ENCODE data around the gene EPC1. TPM values are rescaled to one million over a fixed set of nuclear protein-coding genes. Genes with fewer than 3 reads are reported as not detected.

The EPC1 gene
- total and polyA plus RNA-seq, 7 donors: 13.2 to 54.3 (median 42.6) TPM

DNA sequence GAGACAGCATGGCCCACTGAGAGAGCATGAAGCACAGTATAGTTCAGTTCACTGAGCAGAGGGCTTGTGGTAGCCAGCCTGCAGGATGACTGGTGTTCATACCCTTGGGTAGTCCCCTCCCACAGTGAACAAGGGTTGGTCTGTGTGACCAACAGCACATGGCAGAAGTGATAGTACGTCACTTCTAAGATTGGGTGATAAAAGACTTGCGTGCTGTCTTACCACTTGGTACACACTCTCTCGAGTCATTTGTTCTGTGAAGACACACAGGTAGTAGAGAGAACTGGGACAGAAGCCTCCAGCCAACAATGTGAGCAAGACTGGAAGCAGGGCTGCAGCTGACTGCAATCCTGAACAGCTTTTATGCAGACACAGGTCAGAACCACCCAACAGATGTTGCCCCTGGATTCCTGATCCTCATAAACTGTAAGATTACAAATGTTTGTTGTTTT is 14.6 kb downstream of the EPC1 start:
- H3K4me1 ChIP-seq: peaks cover 0 to 98% (median 95%) of the 10 kb centered on the region in 4 donors
- H3K27me3 ChIP-seq: no peaks in the 10 kb centered on the region
- H3K36me3 ChIP-seq: no peaks in the 10 kb centered on the region
- intact Hi-C loops (cut with DNase I): no loop called here
- no peak overlapping the region for H3K4me3 ChIP-seq
- peak overlapping the region in 3 of 4 donors; percentile 43 to 58 (median 45) for H3K27ac ChIP-seq
- H3K9me3 ChIP-seq: no peaks in the 10 kb centered on the region
- DNase-seq: no peak
- TF ChIP-seq, protein P1, sequence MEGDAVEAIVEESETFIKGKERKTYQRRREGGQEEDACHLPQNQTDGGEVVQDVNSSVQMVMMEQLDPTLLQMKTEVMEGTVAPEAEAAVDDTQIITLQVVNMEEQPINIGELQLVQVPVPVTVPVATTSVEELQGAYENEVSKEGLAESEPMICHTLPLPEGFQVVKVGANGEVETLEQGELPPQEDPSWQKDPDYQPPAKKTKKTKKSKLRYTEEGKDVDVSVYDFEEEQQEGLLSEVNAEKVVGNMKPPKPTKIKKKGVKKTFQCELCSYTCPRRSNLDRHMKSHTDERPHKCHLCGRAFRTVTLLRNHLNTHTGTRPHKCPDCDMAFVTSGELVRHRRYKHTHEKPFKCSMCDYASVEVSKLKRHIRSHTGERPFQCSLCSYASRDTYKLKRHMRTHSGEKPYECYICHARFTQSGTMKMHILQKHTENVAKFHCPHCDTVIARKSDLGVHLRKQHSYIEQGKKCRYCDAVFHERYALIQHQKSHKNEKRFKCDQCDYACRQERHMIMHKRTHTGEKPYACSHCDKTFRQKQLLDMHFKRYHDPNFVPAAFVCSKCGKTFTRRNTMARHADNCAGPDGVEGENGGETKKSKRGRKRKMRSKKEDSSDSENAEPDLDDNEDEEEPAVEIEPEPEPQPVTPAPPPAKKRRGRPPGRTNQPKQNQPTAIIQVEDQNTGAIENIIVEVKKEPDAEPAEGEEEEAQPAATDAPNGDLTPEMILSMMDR (IDR thresholded peaks at IDR 0.05): no peak
- TF ChIP-seq POLR2AphosphoS5 (IDR thresholded peaks at IDR 0.05) (no peak), POLR2A (IDR thresholded peaks at IDR 0.05) (no peak), EP300 (IDR thresholded peaks at IDR 0.05) (no peak)
- WGBS, 2 donors: 14 to 27% methylated on average over 3 of the region's 3 CpGs

DNA sequence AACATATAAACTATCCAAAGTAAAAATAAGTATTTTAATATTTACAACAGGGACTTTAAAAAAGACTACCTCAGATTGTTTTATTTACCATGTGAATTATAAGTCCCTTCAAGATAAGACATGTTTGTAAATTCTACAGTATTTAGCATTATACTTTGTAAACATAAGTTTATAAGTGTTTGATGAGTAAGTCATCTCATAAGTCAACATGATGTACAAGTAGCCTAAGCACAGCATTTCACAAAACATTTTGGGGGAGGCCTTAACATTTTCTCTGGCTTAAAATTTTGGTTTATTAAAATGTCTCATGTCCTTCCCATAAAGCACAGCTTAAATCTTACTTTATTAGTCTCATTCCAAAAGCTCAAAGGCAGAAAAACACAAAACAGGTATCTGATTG is 15.4 kb downstream of the EPC1 start:
- H3K4me3 ChIP-seq: no peak overlapping the region
- H3K36me3 ChIP-seq: no peaks in the 10 kb centered on the region
- H3K27me3 ChIP-seq: no peaks in the 10 kb centered on the region
- TF ChIP-seq POLR2AphosphoS5 (IDR thresholded peaks at IDR 0.05) (no peak), EP300 (IDR thresholded peaks at IDR 0.05) (no peak)
- TF ChIP-seq, protein P1 (IDR thresholded peaks at IDR 0.05): no peak
- peak overlapping the region in 2 of 4 donors; percentile 43 to 58 for H3K27ac ChIP-seq
- H3K4me1 ChIP-seq: peaks cover 0 to 98% (median 95%) of the 10 kb centered on the region in 4 donors
- intact Hi-C loops (cut with DNase I): no loop called here
- no peaks in the 10 kb centered on the region for H3K9me3 ChIP-seq
- DNase-seq: no peak

DNA sequence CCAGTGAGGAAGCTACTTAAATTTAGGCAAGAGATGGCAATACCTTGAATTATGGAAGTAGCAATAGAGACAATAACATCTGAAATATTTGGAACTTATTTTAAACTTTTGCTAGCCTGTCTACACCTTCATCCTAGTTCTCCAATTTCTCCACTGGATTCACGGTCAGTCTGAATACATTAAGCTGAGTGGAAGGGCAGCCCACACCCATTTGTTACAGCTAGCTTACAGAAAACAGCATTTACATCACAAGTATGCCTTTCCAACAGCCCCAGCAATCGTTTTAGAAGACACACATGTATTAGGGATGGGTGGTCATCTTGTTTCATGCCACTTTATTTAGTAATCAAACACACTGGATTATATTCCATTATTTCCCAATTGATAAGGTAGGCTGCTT is 16.7 kb downstream of the EPC1 start:
- no peaks in the 10 kb centered on the region for H3K27me3 ChIP-seq
- DNase-seq: no peak
- TF ChIP-seq EP300 (IDR thresholded peaks at IDR 0.05) (no peak), POLR2AphosphoS5 (IDR thresholded peaks at IDR 0.05) (no peak), POLR2A (IDR thresholded peaks at IDR 0.05) (no peak)
- TF ChIP-seq, protein P1 (IDR thresholded peaks at IDR 0.05): no peak
- peaks cover 0 to 100% (median 97%) of the 10 kb centered on the region in 4 donors for H3K4me1 ChIP-seq
- H3K36me3 ChIP-seq: no peaks in the 10 kb centered on the region
- no peaks in the 10 kb centered on the region for H3K9me3 ChIP-seq
- WGBS, 2 donors: 63 to 76% methylated on average over 2 of the region's 2 CpGs
- no peak overlapping the region for H3K4me3 ChIP-seq
- peak overlapping the region in 1 of 4 donors; percentile 3 for H3K27ac ChIP-seq
- intact Hi-C loops (cut with DNase I): no loop called here

DNA sequence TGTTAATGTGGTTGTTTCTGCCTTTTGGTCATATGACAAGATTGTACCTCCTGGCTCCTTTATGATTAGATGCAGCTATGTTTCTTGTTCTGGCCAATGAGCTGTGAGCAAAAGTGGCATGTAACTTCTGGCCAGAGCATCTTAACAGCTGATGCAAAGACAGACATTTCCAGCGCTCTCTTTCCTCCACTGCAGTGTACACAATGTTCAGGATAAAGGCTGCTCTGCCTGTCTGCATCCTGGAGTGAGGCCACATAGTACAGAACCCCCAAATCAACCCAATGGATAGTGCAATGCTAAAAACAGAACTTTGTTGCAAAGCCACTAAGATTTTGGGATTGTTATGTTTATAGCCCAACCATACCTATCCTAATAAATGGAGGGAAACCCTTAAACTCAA is 17.9 kb downstream of the EPC1 start:
- no peak overlapping the region for H3K4me3 ChIP-seq
- intact Hi-C loops (cut with DNase I): no loop called here
- 87 to 96% methylated on average over 1 of the region's 1 CpG for WGBS, 2 donors
- H3K27ac ChIP-seq: peak overlapping the region in 1 of 4 donors; percentile 3
- H3K9me3 ChIP-seq: no peaks in the 10 kb centered on the region
- peaks cover 0 to 100% (median 96%) of the 10 kb centered on the region in 4 donors for H3K4me1 ChIP-seq
- TF ChIP-seq POLR2AphosphoS5 (IDR thresholded peaks at IDR 0.05): no peak
- TF ChIP-seq, protein P1 (IDR thresholded peaks at IDR 0.05): no peak
- TF ChIP-seq POLR2A (IDR thresholded peaks at IDR 0.05): no peak
- no peak for TF ChIP-seq EP300 (IDR thresholded peaks at IDR 0.05)
- no peaks in the 10 kb centered on the region for H3K27me3 ChIP-seq
- no peak for DNase-seq
- H3K36me3 ChIP-seq: no peaks in the 10 kb centered on the region

DNA sequence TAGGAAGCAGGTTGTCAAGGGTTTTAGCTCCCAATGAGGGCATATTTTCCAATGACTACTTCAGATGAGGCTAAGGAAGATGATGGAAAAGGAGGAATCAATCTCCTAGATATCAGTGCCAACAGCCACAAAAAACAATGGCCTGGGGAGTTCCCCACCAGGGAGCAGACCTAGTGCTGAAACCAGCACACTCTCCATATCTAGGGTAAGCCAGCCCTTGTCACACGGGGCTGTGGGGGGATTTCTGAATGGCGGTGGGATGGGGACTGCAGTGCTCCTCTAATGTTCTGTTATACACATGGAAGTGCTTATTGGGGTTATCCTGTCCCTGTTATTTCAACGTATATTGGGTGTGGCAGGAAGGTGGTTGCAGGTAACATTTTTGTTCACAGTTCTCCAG is 18.5 kb downstream of the EPC1 start:
- Histone ChIP-seq H3K9me3 (no peaks in the 10 kb centered on the region), H3K36me3 (no peaks in the 10 kb centered on the region), H3K27ac (peak overlapping the region in 1 of 4 donors; percentile 3), H3K27me3 (no peaks in the 10 kb centered on the region), H3K4me1 (peaks cover 0 to 98% (median 94%) of the 10 kb centered on the region in 4 donors), H3K4me3 (no peak overlapping the region)
- no peak for DNase-seq
- TF ChIP-seq, protein P1 (IDR thresholded peaks at IDR 0.05): no peak
- TF ChIP-seq EP300 (IDR thresholded peaks at IDR 0.05): no peak
- TF ChIP-seq POLR2A (IDR thresholded peaks at IDR 0.05): no peak
- no peak for TF ChIP-seq POLR2AphosphoS5 (IDR thresholded peaks at IDR 0.05)
- intact Hi-C loops (cut with DNase I): no loop called here
- WGBS, 2 donors: 57 to 64% methylated on average over 3 of the region's 3 CpGs

Data from sigmoid colon (tissue), 7 donors.